ENCODE results near the gene DHRS3.

- TF ChIP-seq CTCF (IDR thresholded peaks at IDR 0.05) (no peak), POLR2A (IDR thresholded peaks at IDR 0.05) (no peak)
Measured at GRCh38 chr1:12591267-12591938, 26.6 kb downstream of the DHRS3 start.
